Measurements from ENCODE around the gene VPS37B.
"Not testable (repeated sequence)": the region's sequence is repeated elsewhere in the genome, so short reads cannot be mapped to it uniquely, and the experiment has no call there.

Gene VPS37B

GRCh38 chr12:122876281-122876680 is 19.6 kb downstream of the VPS37B start:
- no CpG with 5 or more reads among the region's 5 CpGs for WGBS (ENCODE audit: insufficient coverage)
- H3K27ac ChIP-seq (ENCODE audit: insufficient read depth in 1 of 2, low read depth in 1 of 2, low read length in 2 of 2, poor library complexity in 1 of 2, severe bottlenecking in 2 of 2); POLR2A ChIA-PET; H3K27me3 ChIP-seq (replicated peaks in 2 of 5; ENCODE audit: control insufficient read depth in 4 of 5, insufficient read depth in 5 of 5, low read length in 4 of 5); DNase-seq; H3K4me3 ChIP-seq (ENCODE audit: control insufficient read depth in 1 of 7, extremely low read depth in 1 of 7, insufficient read depth in 4 of 7, low read depth in 2 of 7, low read length in 6 of 7); H3K9me3 ChIP-seq (ENCODE audit: control extremely low read depth in 1 of 5, control insufficient read depth in 4 of 5, insufficient read depth in 2 of 5, low read depth in 1 of 5, low read length in 4 of 5): not testable (repeated sequence)
- H3K36me3 ChIP-seq (ENCODE audit: control insufficient read depth in 4 of 4, insufficient read depth in 4 of 4, low read length in 3 of 4) = peaks cover 2 to 17% (median 8%) of the 10 kb centered on the region in 4 experiments
- peaks cover 22 to 91% (median 75%) of the 10 kb centered on the region in 4 experiments for H3K4me1 ChIP-seq (ENCODE audit: control extremely low read depth in 1 of 4, control insufficient read depth in 4 of 4, insufficient read depth in 4 of 4, low read length in 3 of 4)
- CTCF ChIA-PET = interaction anchor here (9.0 to 13.7 kb wide), 3 partner anchors 12 to 72 kb away, joined by 83 to 171 read pairs (median 149); partner anchors contain the start of gene VPS37B

GRCh38 chr12:122875590-122876220 is 20.2 kb downstream of the VPS37B start:
- Histone ChIP-seq H3K36me3 (ENCODE audit: control insufficient read depth in 4 of 4, insufficient read depth in 4 of 4, low read length in 3 of 4) (peaks cover 2 to 21% (median 9%) of the 10 kb centered on the region in 4 experiments), H3K4me1 (ENCODE audit: control extremely low read depth in 1 of 4, control insufficient read depth in 4 of 4, insufficient read depth in 4 of 4, low read length in 3 of 4) (peaks cover 22 to 91% (median 75%) of the 10 kb centered on the region in 4 experiments), H3K4me3 (ENCODE audit: control insufficient read depth in 1 of 7, extremely low read depth in 1 of 7, insufficient read depth in 4 of 7, low read depth in 2 of 7, low read length in 6 of 7) (no peak overlapping the region), H3K27me3 (replicated peaks in 2 of 5; ENCODE audit: control insufficient read depth in 4 of 5, insufficient read depth in 5 of 5, low read length in 4 of 5) (no peaks in the 10 kb centered on the region), H3K27ac (ENCODE audit: insufficient read depth in 1 of 2, low read depth in 1 of 2, low read length in 2 of 2, poor library complexity in 1 of 2, severe bottlenecking in 2 of 2) (no peak overlapping the region), H3K9me3 (ENCODE audit: control extremely low read depth in 1 of 5, control insufficient read depth in 4 of 5, insufficient read depth in 2 of 5, low read depth in 1 of 5, low read length in 4 of 5) (no peaks in the 10 kb centered on the region)
- POLR2A ChIA-PET = no interaction called here
- 86% methylated on average over 3 of the region's 7 CpGs for WGBS (ENCODE audit: insufficient coverage)
- DNase-seq = no peak
- CTCF ChIA-PET = interaction anchor here (9.1 to 13.7 kb wide), 2 partner anchors 19 to 73 kb away, joined by 149 to 171 read pairs; partner anchors contain the start of gene VPS37B

GRCh38 chr12:122874081-122874480 is 21.8 kb downstream of the VPS37B start:
- ChIA-PET CTCF (interaction anchor here (0.7 to 19.7 kb wide), 5 partner anchors 10 to 117 kb away, joined by 3 to 421 read pairs (median 3); no protein-coding TSS in a partner anchor), POLR2A (interaction anchor here (0.7 kb wide), 1 partner anchor 71 kb away, joined by 3 read pairs; no protein-coding TSS in a partner anchor)
- DNase-seq = no peak
- no peaks in the 10 kb centered on the region for H3K27me3 ChIP-seq (replicated peaks in 2 of 5; ENCODE audit: control insufficient read depth in 4 of 5, insufficient read depth in 5 of 5, low read length in 4 of 5)
- H3K27ac ChIP-seq (ENCODE audit: insufficient read depth in 1 of 2, low read depth in 1 of 2, low read length in 2 of 2, poor library complexity in 1 of 2, severe bottlenecking in 2 of 2) = no peak overlapping the region
- no peak overlapping the region for H3K4me3 ChIP-seq (ENCODE audit: control insufficient read depth in 1 of 7, extremely low read depth in 1 of 7, insufficient read depth in 4 of 7, low read depth in 2 of 7, low read length in 6 of 7)
- H3K36me3 ChIP-seq (ENCODE audit: control insufficient read depth in 4 of 4, insufficient read depth in 4 of 4, low read length in 3 of 4) = peaks cover 8 to 32% (median 17%) of the 10 kb centered on the region in 4 experiments
- WGBS (ENCODE audit: insufficient coverage) = 97% methylated on average over 12 of the region's 12 CpGs
- peaks cover 21 to 82% (median 69%) of the 10 kb centered on the region in 4 experiments for H3K4me1 ChIP-seq (ENCODE audit: control extremely low read depth in 1 of 4, control insufficient read depth in 4 of 4, insufficient read depth in 4 of 4, low read length in 3 of 4)
- H3K9me3 ChIP-seq (ENCODE audit: control extremely low read depth in 1 of 5, control insufficient read depth in 4 of 5, insufficient read depth in 2 of 5, low read depth in 1 of 5, low read length in 4 of 5) = no peaks in the 10 kb centered on the region

- POLR2A ChIA-PET = no interaction called here
- Histone ChIP-seq H3K4me1 (ENCODE audit: control extremely low read depth in 1 of 4, control insufficient read depth in 4 of 4, insufficient read depth in 4 of 4, low read length in 3 of 4) (peaks cover 20 to 77% (median 65%) of the 10 kb centered on the region in 4 experiments), H3K27ac (ENCODE audit: insufficient read depth in 1 of 2, low read depth in 1 of 2, low read length in 2 of 2, poor library complexity in 1 of 2, severe bottlenecking in 2 of 2) (peak overlapping the region in 1 of 2 experiments; percentile 80), H3K27me3 (replicated peaks in 2 of 5; ENCODE audit: control insufficient read depth in 4 of 5, insufficient read depth in 5 of 5, low read length in 4 of 5) (no peaks in the 10 kb centered on the region), H3K9me3 (ENCODE audit: control extremely low read depth in 1 of 5, control insufficient read depth in 4 of 5, insufficient read depth in 2 of 5, low read depth in 1 of 5, low read length in 4 of 5) (no peaks in the 10 kb centered on the region), H3K36me3 (ENCODE audit: control insufficient read depth in 4 of 4, insufficient read depth in 4 of 4, low read length in 3 of 4) (peaks cover 14 to 36% (median 21%) of the 10 kb centered on the region in 4 experiments), H3K4me3 (ENCODE audit: control insufficient read depth in 1 of 7, extremely low read depth in 1 of 7, insufficient read depth in 4 of 7, low read depth in 2 of 7, low read length in 6 of 7) (no peak overlapping the region)
- no peak for DNase-seq
- CTCF ChIA-PET = interaction anchor here (1.0 to 19.7 kb wide), 4 partner anchors 9 to 78 kb away, joined by 3 to 421 read pairs (median 12); no protein-coding TSS in a partner anchor
- WGBS (ENCODE audit: insufficient coverage) = 90% methylated on average over 2 of the region's 4 CpGs
These were observed 22.4 kb downstream of the VPS37B start for GRCh38 chr12:122873540-122873939.

- ChIA-PET CTCF (interaction anchor here (2.0 to 19.7 kb wide), 6 partner anchors 9 to 78 kb away, joined by 7 to 421 read pairs (median 26); no protein-coding TSS in a partner anchor), POLR2A (interaction anchor here (0.6 to 2.3 kb wide), 2 partner anchors 10 to 13 kb away, joined by 3 to 8 read pairs; no protein-coding TSS in a partner anchor)
- peaks cover 15 to 43% (median 26%) of the 10 kb centered on the region in 4 experiments for H3K36me3 ChIP-seq (ENCODE audit: control insufficient read depth in 4 of 4, insufficient read depth in 4 of 4, low read length in 3 of 4)
- WGBS (ENCODE audit: insufficient coverage) = 93% methylated on average over 9 of the region's 12 CpGs
- no peaks in the 10 kb centered on the region for H3K9me3 ChIP-seq (ENCODE audit: control extremely low read depth in 1 of 5, control insufficient read depth in 4 of 5, insufficient read depth in 2 of 5, low read depth in 1 of 5, low read length in 4 of 5)
- no peak for DNase-seq
- H3K27ac ChIP-seq (ENCODE audit: insufficient read depth in 1 of 2, low read depth in 1 of 2, low read length in 2 of 2, poor library complexity in 1 of 2, severe bottlenecking in 2 of 2) = peak overlapping the region in 1 of 2 experiments; percentile 80
- H3K4me1 ChIP-seq (ENCODE audit: control extremely low read depth in 1 of 4, control insufficient read depth in 4 of 4, insufficient read depth in 4 of 4, low read length in 3 of 4) = peaks cover 18 to 71% (median 62%) of the 10 kb centered on the region in 4 experiments
- H3K27me3 ChIP-seq (replicated peaks in 2 of 5; ENCODE audit: control insufficient read depth in 4 of 5, insufficient read depth in 5 of 5, low read length in 4 of 5) = no peaks in the 10 kb centered on the region
- H3K4me3 ChIP-seq (ENCODE audit: control insufficient read depth in 1 of 7, extremely low read depth in 1 of 7, insufficient read depth in 4 of 7, low read depth in 2 of 7, low read length in 6 of 7) = peak overlapping the region in 3 of 7 experiments; percentile 66 to 75 (median 70)
These were observed 23.0 kb downstream of the VPS37B start for GRCh38 chr12:122872815-122873361.

GRCh38 chr12:122871851-122872780 is 23.8 kb downstream of the VPS37B start:
- H3K27ac ChIP-seq (ENCODE audit: insufficient read depth in 1 of 2, low read depth in 1 of 2, low read length in 2 of 2, poor library complexity in 1 of 2, severe bottlenecking in 2 of 2) = peak overlapping the region; percentile 37 to 80
- H3K4me3 ChIP-seq (ENCODE audit: control insufficient read depth in 1 of 7, extremely low read depth in 1 of 7, insufficient read depth in 4 of 7, low read depth in 2 of 7, low read length in 6 of 7) = peak overlapping the region in 6 of 7 experiments; percentile 41 to 75 (median 63)
- H3K36me3 ChIP-seq (ENCODE audit: control insufficient read depth in 4 of 4, insufficient read depth in 4 of 4, low read length in 3 of 4) = peaks cover 13 to 47% (median 27%) of the 10 kb centered on the region in 4 experiments
- no peaks in the 10 kb centered on the region for H3K27me3 ChIP-seq (replicated peaks in 2 of 5; ENCODE audit: control insufficient read depth in 4 of 5, insufficient read depth in 5 of 5, low read length in 4 of 5)
- 22% methylated on average over 19 of the region's 23 CpGs for WGBS (ENCODE audit: insufficient coverage)
- H3K4me1 ChIP-seq (ENCODE audit: control extremely low read depth in 1 of 4, control insufficient read depth in 4 of 4, insufficient read depth in 4 of 4, low read length in 3 of 4) = peaks cover 18 to 63% (median 56%) of the 10 kb centered on the region in 4 experiments
- POLR2A ChIA-PET = interaction anchor here (0.6 to 2.3 kb wide), 7 partner anchors 11 to 94 kb away, joined by 3 to 8 read pairs (median 4); partner anchors contain the start of gene ABCB9
- DNase-seq = peak; percentile 57 to 88 (median 84)
- CTCF ChIA-PET = interaction anchor here (1.4 to 19.7 kb wide), 8 partner anchors 9 to 79 kb away, joined by 5 to 421 read pairs (median 16); no protein-coding TSS in a partner anchor
- H3K9me3 ChIP-seq (ENCODE audit: control extremely low read depth in 1 of 5, control insufficient read depth in 4 of 5, insufficient read depth in 2 of 5, low read depth in 1 of 5, low read length in 4 of 5) = no peaks in the 10 kb centered on the region

All from common myeloid progenitor, CD34-positive (primary cell).